Trophoblast cell (in vitro differentiated cells and primary cell): ENCODE data around the gene PDLIM5.
"Not testable (repeated sequence)": the region's sequence is repeated elsewhere in the genome, so short reads cannot be mapped to it uniquely, and the experiment has no call there.

Source experiments
- DNase-seq, 2 donors: peaks; one replicate each; pipeline ENCODE4 v3.0.0-alpha.2; 2016
- H2AFZ ChIP-seq: 2 replicates; pipeline ENCODE4 v1.6.1; 2013; ENCODE audit warnings: low read length, moderate library complexity, mild to moderate bottlenecking; ENCODE audit not compliant: insufficient read depth, poor library complexity
- H2AK5ac ChIP-seq: 2 replicates; pipeline ENCODE4 v1.6.1; 2013; ENCODE audit warnings: mild to moderate bottlenecking, low read length
- H2BK120ac ChIP-seq: 2 replicates; pipeline ENCODE4 v1.6.1; 2013; ENCODE audit warnings: low read length, mild to moderate bottlenecking, moderate library complexity; ENCODE audit not compliant: insufficient read depth, poor library complexity
- H2BK12ac ChIP-seq: 2 replicates; pipeline ENCODE4 v1.6.1; 2013; ENCODE audit warnings: mild to moderate bottlenecking, low read length, moderate library complexity
- H2BK5ac ChIP-seq: 2 replicates; pipeline ENCODE4 v1.6.1; 2013; ENCODE audit warnings: low read length, low read depth, moderate library complexity, mild to moderate bottlenecking; ENCODE audit not compliant: poor library complexity
- H3K14ac ChIP-seq: 2 replicates; pipeline ENCODE4 v1.6.1; 2013; ENCODE audit warnings: mild to moderate bottlenecking, low read length
- H3K18ac ChIP-seq: 2 replicates; pipeline ENCODE4 v1.6.1; 2013; ENCODE audit warnings: mild to moderate bottlenecking, low read length
- H3K23ac ChIP-seq: 2 replicates; pipeline ENCODE4 v1.6.1; 2013; ENCODE audit warnings: low read length
- H3K27ac ChIP-seq: 2 replicates; pipeline ENCODE4 v1.5.1; 2013; ENCODE audit warnings: low read depth, mild to moderate bottlenecking, inconsistent platforms, low read length, moderate library complexity
- H3K27me3 ChIP-seq: 2 replicates; pipeline ENCODE4 v1.6.1; 2013; ENCODE audit warnings: inconsistent platforms, mild to moderate bottlenecking, low read length, moderate library complexity; ENCODE audit not compliant: insufficient read depth
- H3K36me3 ChIP-seq, 2 experiments: 1 replicate in 1 of 2; 2 replicates in 1 of 2; pipeline ENCODE4 v1.6.1; 2013; ENCODE audit warnings: low read length in 2 of 2, mild to moderate bottlenecking in 2 of 2, moderate library complexity in 1 of 2; ENCODE audit not compliant: insufficient read depth in 2 of 2, control insufficient read depth in 1 of 2
- H3K4ac ChIP-seq: 2 replicates; pipeline ENCODE4 v1.6.1; 2013; ENCODE audit warnings: low read depth, mild to moderate bottlenecking, low read length, moderate library complexity
- H3K4me1 ChIP-seq, 2 experiments: 1 replicate in 1 of 2; 2 replicates in 1 of 2; pipeline ENCODE4 v1.6.1; 2013; ENCODE audit warnings: low read length in 2 of 2, mild to moderate bottlenecking in 2 of 2, moderate library complexity in 1 of 2; ENCODE audit not compliant: insufficient read depth in 2 of 2, control insufficient read depth in 1 of 2
- H3K4me2 ChIP-seq: 2 replicates; pipeline ENCODE4 v1.6.1; 2013; ENCODE audit warnings: inconsistent platforms, mild to moderate bottlenecking, low read length, moderate library complexity
- H3K4me3 ChIP-seq: 2 replicates; pipeline ENCODE4 v1.5.1; 2013; ENCODE audit warnings: mild to moderate bottlenecking, low read depth, low read length, inconsistent platforms
- H3K79me1 ChIP-seq: one replicate; pipeline ENCODE4 v1.6.1; 2013; ENCODE audit warnings: low read length
- H3K79me2 ChIP-seq: 2 replicates; pipeline ENCODE4 v1.6.1; 2013; ENCODE audit warnings: low read length, mild to moderate bottlenecking; ENCODE audit not compliant: control insufficient read depth, insufficient read depth, poor library complexity
- H3K9ac ChIP-seq: 2 replicates; pipeline ENCODE4 v1.6.1; 2013; ENCODE audit warnings: mild to moderate bottlenecking, low read length
- H3K9me3 ChIP-seq: 2 replicates; pipeline ENCODE4 v1.6.1; 2013; ENCODE audit warnings: low read depth, mild to moderate bottlenecking, control low read depth, inconsistent platforms, low read length; ENCODE audit not compliant: insufficient read depth
- H4K12ac ChIP-seq: 2 replicates; pipeline ENCODE4 v1.6.1; 2013; ENCODE audit warnings: low read depth, mild to moderate bottlenecking, low read length, moderate library complexity
- H4K8ac ChIP-seq: 2 replicates; pipeline ENCODE4 v1.6.1; 2013; ENCODE audit warnings: low read depth, mild to moderate bottlenecking, low read length, moderate library complexity
- H4K91ac ChIP-seq: one replicate; pipeline ENCODE4 v1.6.1; 2013; ENCODE audit warnings: low read depth, mild to moderate bottlenecking, low read length, moderate library complexity
- WGBS: extraction: QIAGEN DNeasy Blood & Tissue Kit; methylation state at CpG from one replicate; pipeline ENCODE4 v1.1.7; 2013; ENCODE audit warnings: missing lambda C conversion rate; ENCODE audit not compliant: insufficient read length, insufficient coverage; ENCODE audit errors: extremely low coverage; 5-methylcytosine and 5-hydroxymethylcytosine counted together

The PDLIM5 gene

GRCh38 chr4:94626942-94627341 lies 175.2 kb downstream of the PDLIM5 start:
- no peak overlapping the region for H2AK5ac ChIP-seq
- H3K23ac ChIP-seq, result no peak overlapping the region
- H2BK12ac ChIP-seq, result no peak overlapping the region
- H3K4me1 ChIP-seq, result peaks cover 0 to 2% of the 10 kb centered on the region in 2 experiments
- no peak overlapping the region for H3K4me2 ChIP-seq
- no peak overlapping the region for H3K18ac ChIP-seq
- no peak overlapping the region for H3K27ac ChIP-seq
- no peak overlapping the region for H3K14ac ChIP-seq
- no peak overlapping the region for H2AFZ ChIP-seq
- H3K9me3 ChIP-seq, result no peaks in the 10 kb centered on the region
- no peak overlapping the region for H2BK5ac ChIP-seq
- no CpG with 5 or more reads among the region's 3 CpGs for WGBS
- DNase-seq, result no peak
- H3K4me3 ChIP-seq, result no peak overlapping the region
- no peaks in the 10 kb centered on the region for H3K79me2 ChIP-seq
- H3K79me1 ChIP-seq, result peaks cover 2% of the 10 kb centered on the region
- H4K8ac ChIP-seq, result no peak overlapping the region
- no peak overlapping the region for H4K12ac ChIP-seq
- no peaks in the 10 kb centered on the region for H3K36me3 ChIP-seq
- no peak overlapping the region for H4K91ac ChIP-seq
- no peak overlapping the region for H3K9ac ChIP-seq
- H3K27me3 ChIP-seq, result no peaks in the 10 kb centered on the region
- no peak overlapping the region for H3K4ac ChIP-seq
- no peak overlapping the region for H2BK120ac ChIP-seq

DNA sequence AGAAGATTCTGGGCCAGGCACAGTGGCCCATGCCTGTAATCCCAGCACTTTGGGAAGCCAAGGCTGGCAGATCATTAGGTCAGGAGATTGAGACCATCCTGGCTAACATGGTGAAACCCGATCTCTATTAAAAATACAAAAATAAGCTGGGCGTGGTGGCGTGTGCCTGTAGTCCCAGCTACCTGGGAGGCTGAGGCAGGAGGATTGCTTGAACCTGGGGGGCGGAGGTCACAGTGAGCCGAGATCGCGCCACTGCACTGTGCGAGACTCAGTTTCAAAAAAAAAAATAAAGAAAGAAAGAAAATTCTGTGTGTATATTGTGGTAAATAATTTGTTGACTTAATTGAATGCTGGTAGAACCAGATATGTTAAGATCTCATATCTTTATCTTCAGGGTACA lies 177.3 kb downstream of the PDLIM5 start:
- not testable (repeated sequence) for H3K18ac ChIP-seq, H2AK5ac ChIP-seq, H2BK5ac ChIP-seq, H4K8ac ChIP-seq, H3K9me3 ChIP-seq, H4K91ac ChIP-seq, H3K27me3 ChIP-seq, H2BK12ac ChIP-seq, H2BK120ac ChIP-seq, H3K9ac ChIP-seq, DNase-seq, H4K12ac ChIP-seq, H3K27ac ChIP-seq, H3K36me3 ChIP-seq, H2AFZ ChIP-seq, H3K79me1 ChIP-seq, H3K14ac ChIP-seq, H3K4me1 ChIP-seq, H3K4me2 ChIP-seq, H3K4me3 ChIP-seq, H3K23ac ChIP-seq, H3K79me2 ChIP-seq, H3K4ac ChIP-seq
- WGBS, result no CpG with 5 or more reads among the region's 8 CpGs

- Histone ChIP-seq H3K27me3 (no peaks in the 10 kb centered on the region), H3K79me2 (no peaks in the 10 kb centered on the region), H4K91ac (no peak overlapping the region), H3K9me3 (no peaks in the 10 kb centered on the region), H3K4me1 (peaks cover 0 to 2% of the 10 kb centered on the region in 2 experiments), H3K4me2 (no peak overlapping the region), H3K27ac (no peak overlapping the region), H3K4me3 (no peak overlapping the region), H2AK5ac (no peak overlapping the region), H3K23ac (no peak overlapping the region), H3K79me1 (peaks cover 2% of the 10 kb centered on the region), H2BK12ac (no peak overlapping the region), H2AFZ (no peak overlapping the region), H4K12ac (no peak overlapping the region), H2BK120ac (no peak overlapping the region), H3K9ac (no peak overlapping the region), H3K14ac (no peak overlapping the region), H3K4ac (no peak overlapping the region), H2BK5ac (no peak overlapping the region), H3K18ac (no peak overlapping the region), H3K36me3 (no peaks in the 10 kb centered on the region), H4K8ac (no peak overlapping the region)
- DNase-seq, result no peak
- WGBS, result no CpG with 5 or more reads among the region's 2 CpGs
Observed at GRCh38 chr4:94629837-94630236, 178.1 kb downstream of the PDLIM5 start.

DNA sequence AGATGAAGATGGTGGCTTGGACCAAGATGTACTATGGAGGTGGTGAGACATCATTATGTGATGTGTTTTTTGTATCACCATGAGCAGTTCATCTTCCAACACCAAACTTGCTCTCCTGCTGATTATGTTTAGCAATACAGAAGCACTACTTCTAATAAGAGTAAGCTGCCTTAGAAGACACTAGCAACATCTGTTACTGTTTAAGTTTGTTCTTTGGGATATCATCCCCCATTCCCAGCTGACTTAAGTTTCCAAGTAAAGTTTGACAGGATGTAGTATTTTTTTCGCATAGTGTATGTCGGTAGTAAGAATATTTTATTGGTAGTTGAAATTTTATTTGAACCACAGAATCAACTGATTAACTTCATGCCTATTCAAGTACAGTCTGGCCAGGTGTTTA lies 182.5 kb downstream of the PDLIM5 start:
- Histone ChIP-seq H3K79me2 (no peaks in the 10 kb centered on the region), H3K18ac (no peak overlapping the region), H2BK5ac (no peak overlapping the region), H3K9me3 (no peaks in the 10 kb centered on the region), H3K4ac (no peak overlapping the region), H3K4me2 (no peak overlapping the region), H2BK12ac (no peak overlapping the region), H3K79me1 (peaks cover 2% of the 10 kb centered on the region), H3K4me3 (no peak overlapping the region), H4K8ac (no peak overlapping the region), H3K27me3 (no peaks in the 10 kb centered on the region), H3K36me3 (no peaks in the 10 kb centered on the region), H3K27ac (no peak overlapping the region), H4K91ac (no peak overlapping the region), H2BK120ac (no peak overlapping the region), H3K9ac (no peak overlapping the region), H2AK5ac (no peak overlapping the region), H4K12ac (no peak overlapping the region), H3K4me1 (peaks cover 0 to 2% of the 10 kb centered on the region in 2 experiments), H3K23ac (no peak overlapping the region), H3K14ac (no peak overlapping the region), H2AFZ (no peak overlapping the region)
- no CpG with 5 or more reads among the region's 2 CpGs for WGBS
- DNase-seq, result no peak
